OCI-LY3 (cell line): ENCODE results near the gene PCDHA8.
"Not testable (repeated sequence)": the region's sequence is repeated elsewhere in the genome, so short reads cannot be mapped to it uniquely, and the experiment has no call there.

Source experiments
- H2AFZ ChIP-seq: fragments of 200-600, 300-600 bp; shearing (Covaris generic); 2 replicates; pipeline ENCODE4 v1.6.0; 2014; ENCODE audit warnings: antibody characterized with exemption, low read depth, low read length
- H3K27ac ChIP-seq: fragments of 200-600, 300-600 bp; sonication (generic); 2 replicates; pipeline ENCODE4 v1.5.1; 2014; ENCODE audit warnings: mild to moderate bottlenecking, low read length, moderate library complexity, mixed read lengths
- H3K27me3 ChIP-seq: fragments of 200-600, 300-600 bp; sonication (generic); 2 replicates; pipeline ENCODE4 v1.6.1; 2014; ENCODE audit warnings: low read depth, low read length, mixed read lengths
- H3K36me3 ChIP-seq: fragments of 200-600, 300-600 bp; sonication (generic); replicated peaks from 2 replicates; pipeline ENCODE3; 2014; ENCODE audit warnings: low read depth, low read length, mixed read lengths
- H3K4me1 ChIP-seq: fragments of 300-600, 200-600 bp; sonication (generic); 2 replicates; pipeline ENCODE4 v1.6.1; 2014; ENCODE audit warnings: low read length, mixed read lengths
- H3K4me2 ChIP-seq: fragments of 200-600, 300-600 bp; sonication (generic); 2 replicates; pipeline ENCODE4 v1.6.1; 2014; ENCODE audit warnings: low read length, mixed read lengths
- H3K4me3 ChIP-seq: fragments of 300-600, 200-600 bp; sonication (generic); 2 replicates; pipeline ENCODE4 v1.5.1; 2014; ENCODE audit warnings: antibody characterized with exemption, mild to moderate bottlenecking, low read length, moderate library complexity
- H3K79me2 ChIP-seq: fragments of 300-600, 200-600 bp; shearing (Covaris generic); 2 replicates; pipeline ENCODE4 v1.6.1; 2014; ENCODE audit warnings: mild to moderate bottlenecking, low read length, mixed read lengths
- H3K9ac ChIP-seq: fragments of 300-600, 200-600 bp; shearing (Covaris generic); 2 replicates; pipeline ENCODE4 v1.6.0; 2014; ENCODE audit warnings: mild to moderate bottlenecking, low read length, moderate library complexity
- H3K9me3 ChIP-seq: fragments of 200-600, 300-600 bp; shearing (Covaris generic); 2 replicates; pipeline ENCODE4 v1.6.1; 2014; ENCODE audit warnings: low read length, mixed read lengths; ENCODE audit not compliant: insufficient read depth
- H4K20me1 ChIP-seq: fragments of 200-600, 300-600 bp; sonication (generic); 2 replicates; pipeline ENCODE4 v1.6.1; 2016; ENCODE audit warnings: low read length, mixed read lengths; ENCODE audit not compliant: insufficient read depth
- EZH2phosphoT487 ChIP-seq: fragments of 200-600 bp; shearing (Covaris generic); IDR thresholded peaks from 2 replicates; pipeline ENCODE4 v1.6.1; 2018; ENCODE audit warnings: antibody characterized with exemption, mixed run types, low read depth
- TF ChIP-seq, protein P1 (sequence below): fragments of 200-600, 300-600 bp; sonication (generic); IDR thresholded peaks from 2 replicates; pipeline ENCODE4 v1.5.1; 2014; ENCODE audit warnings: antibody characterized with exemption, low read length, low read depth

The PCDHA8 gene

DNA sequence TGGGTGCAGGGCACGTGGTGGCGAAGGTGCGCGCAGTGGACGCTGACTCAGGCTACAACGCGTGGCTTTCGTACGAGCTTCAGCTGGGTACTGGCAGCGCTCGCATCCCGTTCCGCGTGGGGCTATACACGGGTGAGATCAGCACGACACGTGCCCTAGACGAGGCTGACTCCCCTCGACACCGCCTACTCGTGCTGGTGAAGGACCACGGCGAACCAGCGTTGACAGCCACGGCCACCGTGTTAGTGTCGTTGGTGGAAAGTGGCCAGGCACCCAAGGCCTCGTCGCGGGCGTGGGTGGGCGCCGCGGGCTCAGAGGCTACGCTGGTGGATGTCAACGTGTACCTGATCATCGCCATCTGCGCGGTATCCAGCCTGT is 44.3 kb upstream of the PCDHA8 start:
- Histone ChIP-seq H4K20me1 (no peaks in the 10 kb centered on the region), H2AFZ (no peak overlapping the region), H3K36me3 (no peaks in the 10 kb centered on the region), H3K4me3 (no peak overlapping the region), H3K27ac (no peak overlapping the region), H3K4me1 (no peaks in the 10 kb centered on the region), H3K27me3 (no peaks in the 10 kb centered on the region), H3K4me2 (no peak overlapping the region), H3K79me2 (no peaks in the 10 kb centered on the region), H3K9ac (no peak overlapping the region), H3K9me3 (no peaks in the 10 kb centered on the region)
- no peak for TF ChIP-seq EZH2phosphoT487
- TF ChIP-seq, protein P1, sequence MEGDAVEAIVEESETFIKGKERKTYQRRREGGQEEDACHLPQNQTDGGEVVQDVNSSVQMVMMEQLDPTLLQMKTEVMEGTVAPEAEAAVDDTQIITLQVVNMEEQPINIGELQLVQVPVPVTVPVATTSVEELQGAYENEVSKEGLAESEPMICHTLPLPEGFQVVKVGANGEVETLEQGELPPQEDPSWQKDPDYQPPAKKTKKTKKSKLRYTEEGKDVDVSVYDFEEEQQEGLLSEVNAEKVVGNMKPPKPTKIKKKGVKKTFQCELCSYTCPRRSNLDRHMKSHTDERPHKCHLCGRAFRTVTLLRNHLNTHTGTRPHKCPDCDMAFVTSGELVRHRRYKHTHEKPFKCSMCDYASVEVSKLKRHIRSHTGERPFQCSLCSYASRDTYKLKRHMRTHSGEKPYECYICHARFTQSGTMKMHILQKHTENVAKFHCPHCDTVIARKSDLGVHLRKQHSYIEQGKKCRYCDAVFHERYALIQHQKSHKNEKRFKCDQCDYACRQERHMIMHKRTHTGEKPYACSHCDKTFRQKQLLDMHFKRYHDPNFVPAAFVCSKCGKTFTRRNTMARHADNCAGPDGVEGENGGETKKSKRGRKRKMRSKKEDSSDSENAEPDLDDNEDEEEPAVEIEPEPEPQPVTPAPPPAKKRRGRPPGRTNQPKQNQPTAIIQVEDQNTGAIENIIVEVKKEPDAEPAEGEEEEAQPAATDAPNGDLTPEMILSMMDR, result no peak

DNA sequence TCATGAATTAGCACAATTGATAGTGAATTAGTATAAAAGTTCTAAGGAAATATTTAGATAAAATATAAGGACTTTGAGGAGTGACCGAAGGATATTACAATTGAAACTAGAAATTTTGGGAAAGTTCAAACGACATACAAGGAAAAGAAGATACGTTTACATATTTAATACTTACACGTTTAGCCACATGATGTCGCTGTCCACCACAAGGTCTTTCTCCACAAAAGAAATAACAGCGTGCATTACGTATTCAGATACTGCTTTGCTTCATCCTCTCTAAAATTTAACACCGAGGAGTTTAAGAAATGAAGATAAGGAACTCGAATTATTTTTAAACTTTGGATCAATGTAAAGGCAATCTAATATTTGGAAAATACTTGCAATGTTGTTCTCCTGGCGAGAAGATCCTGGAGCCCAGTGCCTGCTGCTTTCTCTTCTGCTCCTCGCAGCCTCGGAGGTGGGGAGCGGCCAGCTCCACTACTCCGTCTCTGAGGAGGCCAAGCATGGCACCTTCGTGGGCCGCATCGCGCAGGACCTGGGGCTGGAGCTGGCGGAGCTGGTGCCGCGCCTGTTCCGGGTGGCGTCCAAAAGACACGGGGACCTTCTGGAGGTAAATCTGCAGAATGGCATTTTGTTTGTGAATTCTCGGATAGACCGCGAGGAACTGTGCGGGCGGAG is 40.0 kb upstream of the PCDHA8 start, which contains the start of gene PCDHA3:
PCDHA3 (plus strand) TSS at position 242 of the 678 bp plus-strand sequence.
- no peaks in the 10 kb centered on the region for H3K27me3 ChIP-seq
- no peaks in the 10 kb centered on the region for H3K79me2 ChIP-seq
- no peak for TF ChIP-seq EZH2phosphoT487
- TF ChIP-seq, protein P1, result no peak
- H3K4me3 ChIP-seq, result no peak within 1 kb of the TSS
- no peak within 1 kb of the TSS for H3K4me2 ChIP-seq
- no peak within 1 kb of the TSS for H3K9ac ChIP-seq
- H3K9me3 ChIP-seq, result no peaks in the 10 kb centered on the region
- no peaks in the 10 kb centered on the region for H3K4me1 ChIP-seq
- H3K36me3 ChIP-seq, result no peaks in the 10 kb centered on the region
- H2AFZ ChIP-seq, result no peak within 1 kb of the TSS
- H4K20me1 ChIP-seq, result no peaks in the 10 kb centered on the region
- no peak within 1 kb of the TSS for H3K27ac ChIP-seq

DNA sequence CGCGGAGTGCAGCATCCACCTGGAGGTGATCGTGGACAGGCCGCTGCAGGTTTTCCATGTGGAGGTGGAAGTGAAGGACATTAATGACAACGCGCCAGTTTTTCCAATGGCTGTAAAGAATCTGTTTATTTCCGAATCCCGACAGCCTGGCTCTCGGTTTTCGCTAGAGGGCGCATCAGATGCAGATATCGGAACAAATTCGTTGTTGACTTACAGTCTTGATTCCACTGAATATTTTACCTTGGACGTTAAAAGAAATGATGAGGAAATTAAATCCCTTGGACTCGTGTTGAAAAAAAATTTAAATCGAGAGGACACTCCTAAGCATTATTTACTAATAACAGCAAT is 39.5 kb upstream of the PCDHA8 start:
- no peaks in the 10 kb centered on the region for H3K4me1 ChIP-seq

DNA sequence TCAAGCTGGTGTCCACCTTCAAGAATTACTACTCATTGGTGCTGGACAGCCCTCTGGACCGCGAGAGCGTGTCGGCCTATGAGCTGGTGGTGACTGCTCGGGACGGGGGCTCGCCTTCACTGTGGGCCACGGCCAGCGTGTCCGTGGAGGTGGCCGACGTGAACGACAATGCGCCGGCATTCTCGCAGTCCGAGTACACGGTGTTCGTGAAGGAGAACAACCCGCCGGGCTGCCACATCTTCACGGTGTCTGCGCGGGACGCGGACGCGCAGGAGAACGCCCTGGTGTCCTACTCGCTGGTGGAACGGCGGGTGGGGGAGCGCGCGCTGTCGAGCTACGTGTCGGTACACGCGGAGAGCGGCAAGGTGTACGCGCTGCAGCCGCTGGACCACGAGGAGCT is 38.6 kb upstream of the PCDHA8 start:
- not testable (repeated sequence) for H3K79me2 ChIP-seq, H3K9ac ChIP-seq, H3K4me2 ChIP-seq, H4K20me1 ChIP-seq, H3K4me3 ChIP-seq, H3K4me1 ChIP-seq, H3K27me3 ChIP-seq, H3K9me3 ChIP-seq, H3K36me3 ChIP-seq, H2AFZ ChIP-seq, H3K27ac ChIP-seq

More for the DNA sequence above, 39.5 kb upstream of the PCDHA8 start:
- no peak overlapping the region for H3K4me2 ChIP-seq
- TF ChIP-seq, protein P1, result no peak
- no peak for TF ChIP-seq EZH2phosphoT487
- no peaks in the 10 kb centered on the region for H3K79me2 ChIP-seq
- no peaks in the 10 kb centered on the region for H3K36me3 ChIP-seq
- no peaks in the 10 kb centered on the region for H4K20me1 ChIP-seq
- H3K27ac ChIP-seq, result no peak overlapping the region
- no peak overlapping the region for H3K9ac ChIP-seq
- H3K4me3 ChIP-seq, result no peak overlapping the region
- H3K9me3 ChIP-seq, result no peaks in the 10 kb centered on the region
- no peaks in the 10 kb centered on the region for H3K27me3 ChIP-seq
- no peak overlapping the region for H2AFZ ChIP-seq
